GM18519 (cell line): ENCODE results near the gene OR1J4.
A peak's percentile ranks its signal among the peaks of the same experiment; 100 is the strongest.
"Not testable (repeated sequence)": the region's sequence is repeated elsewhere in the genome, so short reads cannot be mapped to it uniquely, and the experiment has no call there.

Source experiments
- ATAC-seq: cut with Tn5 transposase; IDR thresholded peaks from one replicate; pipeline ENCODE4 v1.9.1; 2021; ENCODE audit warnings: mild to moderate bottlenecking, moderate library complexity; ENCODE audit not compliant: unreplicated experiment, low FRiP score

The OR1J4 gene

GRCh38 chr9:122518841-122519240 is at the start of gene OR1J4:
OR1J4 (plus strand) TSS chr9:122519141; CDS start chr9:122519141, 0 bp downstream.
- no peak for ATAC-seq

GRCh38 chr9:122474561-122474960 is 44.4 kb upstream of the OR1J4 start:
- no peak for ATAC-seq

GRCh38 chr9:122475717-122476116 is 43.2 kb upstream of the OR1J4 start:
- ATAC-seq, result no peak

GRCh38 chr9:122477346-122477745 is 41.6 kb upstream of the OR1J4 start:
- ATAC-seq, result no peak

- no peak for ATAC-seq
Measured at GRCh38 chr9:122477826-122478225, 41.1 kb upstream of the OR1J4 start, which contains the start of gene OR1J1. OR1J1 (minus strand) TSS chr9:122477926; CDS start chr9:122477926, 0 bp downstream.

GRCh38 chr9:122479062-122479461 is 39.9 kb upstream of the OR1J4 start:
- ATAC-seq, result no peak

- ATAC-seq, result peak; percentile 83
Measured at GRCh38 chr9:122498883-122499288, 20.1 kb upstream of the OR1J4 start.

GRCh38 chr9:122506964-122507363 is 12.0 kb upstream of the OR1J4 start:
- ATAC-seq, result no peak

- ATAC-seq, result no peak
Measured at GRCh38 chr9:122510502-122510901, 8.4 kb upstream of the OR1J4 start, which contains the start of gene OR1J2. OR1J2 (plus strand) TSS chr9:122510802; CDS start chr9:122510802, 0 bp downstream.

GRCh38 chr9:122518226-122518625 is 715 bp upstream of the OR1J4 start:
- no peak for ATAC-seq

- ATAC-seq, result no peak
Measured at GRCh38 chr9:122519376-122519775, 435 bp downstream of the OR1J4 start.

- no peak for ATAC-seq
Measured at GRCh38 chr9:122526602-122527001, 7.7 kb downstream of the OR1J4 start.

GRCh38 chr9:122527193-122527592 is 8.3 kb downstream of the OR1J4 start, which contains the start of gene OR1N1:
OR1N1 (minus strand) TSS chr9:122527293; CDS start chr9:122527293, 0 bp downstream.
- no peak for ATAC-seq

- not testable (repeated sequence) for ATAC-seq
Measured at GRCh38 chr9:122531157-122531556, 12.2 kb downstream of the OR1J4 start.

- no peak for ATAC-seq
Measured at GRCh38 chr9:122536134-122536533, 17.2 kb downstream of the OR1J4 start.

GRCh38 chr9:122537066-122537465 is 18.1 kb downstream of the OR1J4 start:
- not testable (repeated sequence) for ATAC-seq

- no peak for ATAC-seq
Measured at GRCh38 chr9:122538757-122539156, 19.8 kb downstream of the OR1J4 start.

- no peak for ATAC-seq
Measured at GRCh38 chr9:122546196-122546595, 27.3 kb downstream of the OR1J4 start.

GRCh38 chr9:122551371-122551770 is 32.4 kb downstream of the OR1J4 start:
- no peak for ATAC-seq

GRCh38 chr9:122552812-122553211 is 33.9 kb downstream of the OR1J4 start, which contains the start of gene OR1N2:
OR1N2 (plus strand) TSS chr9:122553112; CDS start chr9:122553212, 100 bp downstream.
- ATAC-seq, result no peak

GRCh38 chr9:122561446-122561845 is 42.5 kb downstream of the OR1J4 start:
- ATAC-seq, result no peak

- no peak for ATAC-seq
Measured at GRCh38 chr9:122562134-122562760, 43.3 kb downstream of the OR1J4 start.
